H1 (cell line): ENCODE results near the gene CHRNA4. TPM values are rescaled to one million over a fixed set of nuclear protein-coding genes. Genes with fewer than 3 reads are reported as not detected.

Experiments used
- CTCF ChIA-PET: fragments of 300-600 bp; sonication (Branson Sonifier 250); formaldehyde crosslinking; loops from one replicate; lab custom pipeline; 2021; ENCODE audit not compliant: partially characterized antibody; lab: Charles Lee
- POLR2A ChIA-PET: fragments of 300-600 bp; sonication (Branson Sonifier 250); formaldehyde crosslinking; loops from one replicate; lab custom pipeline; 2021; ENCODE audit warnings: inconsistent platforms; ENCODE audit not compliant: partially characterized antibody; lab: Charles Lee
- DNase-seq, 2 experiments: peaks; one replicate each; pipeline versions ENCODE4 v3.0.0 to v3.0.0-alpha.2; 2010 to 2022; ENCODE audit warnings: low spot score in 2 of 2, low read depth in 1 of 2, mixed read lengths in 1 of 2
- FAIRE-seq: peaks from 2 replicates; lab custom pipeline; 2011; peaks lifted over from hg19 to GRCh38; lab: Jason Lieb, UNC
- H2AFZ ChIP-seq: 2 replicates; pipeline ENCODE4 v1.8.1; 2012; ENCODE audit warnings: low read length, inconsistent platforms
- H2AK5ac ChIP-seq: 2 replicates; pipeline ENCODE4 v1.6.1; 2013; ENCODE audit warnings: low read depth, low read length
- H2BK120ac ChIP-seq: replicated peaks from 2 replicates; pipeline ENCODE3; 2013; ENCODE audit warnings: low read depth, low read length, inconsistent platforms
- H2BK12ac ChIP-seq: 2 replicates; pipeline ENCODE4 v1.6.1; 2013; ENCODE audit warnings: low read depth, low read length
- H2BK15ac ChIP-seq: 2 replicates; pipeline ENCODE4 v1.6.1; 2013; ENCODE audit warnings: low read length
- H2BK20ac ChIP-seq: 2 replicates; pipeline ENCODE4 v1.6.1; 2013; ENCODE audit warnings: low read length
- H2BK5ac ChIP-seq: 2 replicates; pipeline ENCODE4 v1.6.1; 2013; ENCODE audit warnings: low read depth, low read length
- H3K14ac ChIP-seq: 2 replicates; pipeline ENCODE4 v1.6.1; 2013; ENCODE audit warnings: inconsistent platforms; ENCODE audit not compliant: insufficient read length
- H3K18ac ChIP-seq: 2 replicates; pipeline ENCODE4 v1.6.1; 2013; ENCODE audit warnings: low read length; ENCODE audit errors: extremely low read depth
- H3K23ac ChIP-seq: 2 replicates; pipeline ENCODE4 v1.6.1; 2013; ENCODE audit warnings: inconsistent platforms; ENCODE audit not compliant: insufficient read length
- H3K23me2 ChIP-seq: 2 replicates; pipeline ENCODE4 v1.6.1; 2013; ENCODE audit warnings: low read depth, low read length
- H3K27ac ChIP-seq: 2 replicates; pipeline ENCODE4 v1.6.1; 2011; ENCODE audit warnings: low read depth, low read length, inconsistent platforms
- H3K27me3 ChIP-seq, 4 experiments: replicated peaks in 1 of 4; 1 replicate in 1 of 4; 2 replicates in 3 of 4; pipeline versions ENCODE4 v1.6.1 to v1.8.1; 2011 to 2013; ENCODE audit warnings: low read length in 3 of 4, mild to moderate bottlenecking in 3 of 4, inconsistent platforms in 2 of 4, mixed read lengths in 2 of 4, moderate library complexity in 1 of 4; ENCODE audit not compliant: control insufficient read depth in 3 of 4, insufficient read depth in 3 of 4; ENCODE audit errors: extremely low read depth in 1 of 4
- H3K36me3 ChIP-seq, 4 experiments: 2 replicates each; pipeline versions ENCODE4 v1.6.1 to v1.8.1; 2011 to 2013; ENCODE audit warnings: mild to moderate bottlenecking in 4 of 4, low read length in 3 of 4, moderate library complexity in 2 of 4, control low read depth in 1 of 4, inconsistent platforms in 1 of 4; ENCODE audit not compliant: insufficient read depth in 4 of 4, control insufficient read depth in 2 of 4
- H3K4ac ChIP-seq: replicated peaks from 2 replicates; pipeline ENCODE3; 2013; ENCODE audit warnings: low read length, low read depth, mixed read lengths, inconsistent platforms; ENCODE audit not compliant: insufficient read length
- H3K4me1 ChIP-seq, 4 experiments: replicated peaks in 1 of 4; 1 replicate in 1 of 4; 2 replicates in 3 of 4; pipeline versions ENCODE4 v1.6.1 to v1.8.1; 2011 to 2013; ENCODE audit warnings: low read length in 3 of 4, inconsistent platforms in 2 of 4, mixed read lengths in 1 of 4; ENCODE audit not compliant: insufficient read depth in 4 of 4, control insufficient read depth in 3 of 4
- H3K4me2 ChIP-seq, 2 experiments: 2 replicates each; pipeline versions ENCODE4 v1.6.1 to v1.8.1; 2011 to 2013; ENCODE audit warnings: low read depth in 2 of 2, low read length in 2 of 2, control low read depth in 1 of 2, inconsistent platforms in 1 of 2, mild to moderate bottlenecking in 1 of 2; ENCODE audit not compliant: insufficient read depth in 1 of 2
- H3K4me3 ChIP-seq, 4 experiments: fragments of 200-600, 300-600 bp in 1 of 4; sonication (generic), shearing (Covaris generic), sonication (Bioruptor Twin) in 1 of 4; 2 replicates each; pipeline versions ENCODE4 v1.5.1 to v1.8.1; 2011 to 2016; ENCODE audit warnings: low read length in 4 of 4, low read depth in 3 of 4, control low read depth in 2 of 4, inconsistent platforms in 2 of 4, mild to moderate bottlenecking in 2 of 4, mixed read lengths in 1 of 4, moderate library complexity in 1 of 4; ENCODE audit not compliant: insufficient read depth in 2 of 4; ENCODE audit errors: extremely low read depth in 1 of 4
- H3K56ac ChIP-seq: replicated peaks from 2 replicates; pipeline ENCODE3; 2013; ENCODE audit warnings: low read depth, mild to moderate bottlenecking, mixed read lengths, low read length, inconsistent platforms; ENCODE audit not compliant: insufficient read length
- H3K79me1 ChIP-seq: 2 replicates; pipeline ENCODE4 v1.6.1; 2013; ENCODE audit warnings: low read depth, low read length, control low read depth
- H3K79me2 ChIP-seq, 2 experiments: 2 replicates each; pipeline versions ENCODE4 v1.6.1 to v1.8.1; 2012 to 2013; ENCODE audit warnings: low read length in 2 of 2, mild to moderate bottlenecking in 2 of 2, inconsistent platforms in 1 of 2; ENCODE audit not compliant: insufficient read depth in 2 of 2, control insufficient read depth in 1 of 2
- H3K9ac ChIP-seq, 4 experiments: replicated peaks in 1 of 4; 1 replicate in 1 of 4; 2 replicates in 3 of 4; pipeline versions ENCODE4 v1.6.1 to v1.8.1; 2011 to 2013; ENCODE audit warnings: low read depth in 3 of 4, low read length in 3 of 4, control low read depth in 2 of 4, mild to moderate bottlenecking in 2 of 4, moderate library complexity in 2 of 4, inconsistent platforms in 1 of 4; ENCODE audit errors: extremely low read depth in 1 of 4
- H3K9me3 ChIP-seq, 2 experiments: 2 replicates each; pipeline versions ENCODE4 v1.6.1 to v1.8.1; 2012 to 2013; ENCODE audit warnings: mild to moderate bottlenecking in 2 of 2, moderate library complexity in 2 of 2, control low read depth in 1 of 2, inconsistent platforms in 1 of 2, low read depth in 1 of 2, low read length in 1 of 2, mixed read lengths in 1 of 2; ENCODE audit not compliant: insufficient read depth in 2 of 2
- H4K20me1 ChIP-seq, 2 experiments: replicated peaks in 1 of 2; 2 replicates each; pipeline versions ENCODE3 to v1.8.1; 2011 to 2013; ENCODE audit warnings: inconsistent platforms in 2 of 2, low read length in 2 of 2, mild to moderate bottlenecking in 1 of 2; ENCODE audit not compliant: insufficient read depth in 2 of 2, control insufficient read depth in 1 of 2
- H4K5ac ChIP-seq: 2 replicates; pipeline ENCODE4 v1.6.1; 2013; ENCODE audit warnings: low read length, low read depth, mixed read lengths, inconsistent platforms; ENCODE audit not compliant: insufficient read length
- H4K8ac ChIP-seq: 2 replicates; pipeline ENCODE4 v1.8.0; 2013; ENCODE audit warnings: mild to moderate bottlenecking, moderate library complexity, low read length, inconsistent platforms; ENCODE audit not compliant: insufficient read depth; ENCODE audit errors: extremely low read depth
- H4K91ac ChIP-seq: replicated peaks from 2 replicates; pipeline ENCODE3; 2013; ENCODE audit warnings: low read length, mixed read lengths, inconsistent platforms; ENCODE audit not compliant: insufficient read length
- CHD2 ChIP-seq: IDR thresholded peaks from 2 replicates; pipeline ENCODE4 v1.6.1; 2012; ENCODE audit warnings: low read length, improper control_type of control experiment
- CTBP2 ChIP-seq: IDR thresholded peaks from 2 replicates; pipeline ENCODE4 v1.7.0; 2011; ENCODE audit warnings: borderline replicate concordance, mild to moderate bottlenecking, moderate library complexity, mixed read lengths, low read length; ENCODE audit not compliant: insufficient read depth, insufficient read length
- EGR1 ChIP-seq: IDR thresholded peaks from 2 replicates; pipeline ENCODE4 v1.6.1; 2011; ENCODE audit warnings: low read depth, low read length, borderline replicate concordance
- JUN ChIP-seq: IDR thresholded peaks from 2 replicates; pipeline ENCODE4 v1.6.1; 2011; ENCODE audit warnings: low read depth, mild to moderate bottlenecking, improper control_type of control experiment, low read length
- RXRA ChIP-seq: IDR thresholded peaks from 2 replicates; pipeline ENCODE4 v1.6.1; 2011; ENCODE audit warnings: low read depth, mild to moderate bottlenecking, low read length, moderate library complexity; ENCODE audit not compliant: insufficient read depth
- SIN3A ChIP-seq, 2 experiments: IDR thresholded peaks in 1 of 2; conservative IDR thresholded peaks in 1 of 2; 2 replicates each; pipeline ENCODE4 v1.6.1; 2011 to 2012; ENCODE audit warnings: low read length in 2 of 2, improper control_type of control experiment in 1 of 2, low read depth in 1 of 2, mild to moderate bottlenecking in 1 of 2
- SIX5 ChIP-seq: IDR thresholded peaks from 2 replicates; pipeline ENCODE4 v1.6.1; 2011; ENCODE audit warnings: mild to moderate bottlenecking, low read depth, low read length
- SP2 ChIP-seq: IDR thresholded peaks from 2 replicates; pipeline ENCODE4 v1.6.1; 2012; ENCODE audit warnings: mild to moderate bottlenecking, low read length, inconsistent platforms
- TCF12 ChIP-seq: IDR thresholded peaks from 2 replicates; pipeline ENCODE4 v1.6.1; 2011; ENCODE audit warnings: low read depth, mild to moderate bottlenecking, low read length
- WGBS, 2 experiments: shearing (Covaris generic) in 1 of 2; methylation state at CpG; one replicate each; pipeline versions ENCODE4 v1.1.6 to v1.1.7; 2013 to 2015; ENCODE audit warnings: low lambda C conversion rate in 2 of 2, mixed read lengths in 2 of 2, inconsistent platforms in 1 of 2, low coverage in 1 of 2, missing lambda C conversion rate in 1 of 2; ENCODE audit not compliant: insufficient replicate concordance in 2 of 2, insufficient coverage in 1 of 2, insufficient read length in 1 of 2; ENCODE audit errors: extremely low coverage in 1 of 2, missing lambda C conversion rate in 1 of 2; 5-methylcytosine and 5-hydroxymethylcytosine counted together
- polyA plus RNA-seq, 7 experiments: library from polyadenylated mRNA; depleted of rRNA in 3 of 7; stranded (reverse) in 5 of 7; unstranded in 2 of 7; fragments of >200 nt in 5 of 7; fragments of 200-250 nt in 2 of 7; gene quantifications; 1 replicate in 5 of 7; 2 replicates in 1 of 7; 4 replicates in 1 of 7; pipeline versions ENCODE4 v1.2.1 to v1.2.3, GENCODE V29; 2011 to 2013; ENCODE audit warnings: missing spikeins in 2 of 7, mixed read lengths in 2 of 7
- total RNA-seq: library from RNA; stranded (reverse); fragmentation: NEBNext Ultra II Directional; extraction: Animal tissue kit (Norgen Biotek cat#: 25700); gene quantifications from 2 replicates; pipeline ENCODE4 v1.2.1, GENCODE V29; 2021

The CHRNA4 gene
- total and polyA plus RNA-seq, 2 of the 8 experiments (the other 6 are each of a cell fraction or from before 2014, with no cell fraction given) = 4.3 to 5.7 TPM

DNA sequence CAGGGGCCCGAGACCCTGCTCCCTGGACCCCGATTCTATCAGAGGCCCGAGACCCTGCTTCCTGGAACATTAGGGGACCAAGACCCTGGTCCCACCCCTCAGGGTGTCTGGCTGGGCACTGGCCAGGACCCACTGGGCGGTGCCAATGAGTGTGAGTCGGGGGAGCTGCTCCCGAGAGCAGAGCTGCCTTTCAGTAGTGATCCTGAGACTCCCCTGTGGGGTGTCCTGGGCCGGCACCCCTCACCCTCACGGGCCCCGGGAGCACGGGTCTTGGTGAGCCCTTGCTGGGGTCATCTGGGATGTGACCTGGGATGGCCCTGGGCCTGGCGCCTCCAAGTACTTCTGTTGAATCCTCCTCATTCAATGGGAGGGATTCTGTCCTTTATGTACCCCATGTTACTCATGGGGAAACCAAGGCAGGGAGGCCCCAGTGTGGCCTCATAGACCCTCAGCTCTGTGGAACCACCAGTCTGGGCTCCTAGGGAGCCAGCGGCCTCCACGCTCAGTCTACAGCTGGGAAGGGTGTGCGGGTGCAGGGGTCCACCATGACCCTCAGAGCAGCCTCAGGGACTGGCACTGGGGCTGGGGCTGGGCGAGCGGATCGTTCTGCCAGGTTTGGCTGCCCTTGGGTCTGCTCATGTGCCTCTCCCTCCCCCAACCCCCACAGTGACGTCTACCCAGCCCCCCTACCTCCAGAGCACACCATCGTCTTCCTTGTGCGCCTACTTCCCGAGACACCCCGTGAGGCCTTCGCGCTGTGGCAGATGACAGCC is 42.6 kb downstream of the CHRNA4 start:
- Histone ChIP-seq H2AFZ (no peak overlapping the region), H3K9ac (no peak overlapping the region), H3K4me2 (no peak overlapping the region), H3K36me3 (no peaks in the 10 kb centered on the region), H2BK15ac (no peak overlapping the region), H2BK5ac (no peak overlapping the region), H4K91ac (no peak overlapping the region), H3K56ac (no peak overlapping the region), H2AK5ac (no peak overlapping the region), H3K27me3 (no peaks in the 10 kb centered on the region), H2BK20ac (no peak overlapping the region), H3K4me3 (no peak overlapping the region), H3K4me1 (no peaks in the 10 kb centered on the region; a peak in 1 of 7 replicates), H3K23me2 (no peaks in the 10 kb centered on the region), H2BK12ac (no peak overlapping the region), H3K18ac (no peak overlapping the region), H4K20me1 (no peaks in the 10 kb centered on the region), H3K79me2 (no peaks in the 10 kb centered on the region), H3K14ac (no peak overlapping the region), H3K9me3 (no peaks in the 10 kb centered on the region), H3K27ac (no peak overlapping the region)
- DNase-seq = no peak
- CTCF ChIA-PET = interaction anchor here (1.3 to 6.6 kb wide), 3 partner anchors 9 to 63 kb away, joined by 3 to 45 read pairs (median 30); no protein-coding TSS in a partner anchor
- FAIRE-seq = no peak
- POLR2A ChIA-PET = no interaction called here
- WGBS, 2 experiments = 87% methylated on average over 17 of the region's 24 CpGs; no CpG with 5 or more reads in 1 of the 2 experiments
- TF ChIP-seq EGR1 (no peak), JUN (no peak), CHD2 (no peak), SIX5 (no peak), SP2 (no peak), TCF12 (no peak), CTBP2 (no peak), SIN3A (conservative IDR thresholded peaks at IDR 0.05 in 1 of 2, IDR thresholded peaks at IDR 0.05 in 1 of 2; ENCODE audit: low read depth in 1 of 2, low read length in 2 of 2) (no peak), RXRA (no peak)
- TF ChIP-seq, all 59 proteins: peak for 0
- H4K8ac ChIP-seq = no peak overlapping the region
- H3K4ac ChIP-seq = no peak overlapping the region
- no peak overlapping the region for H4K5ac ChIP-seq
- H2BK120ac ChIP-seq = no peak overlapping the region
- H3K23ac ChIP-seq = no peak overlapping the region
- H3K79me1 ChIP-seq = no peaks in the 10 kb centered on the region
